HFF-Myc (cell line): Measurements from ENCODE around the gene GORASP1.

Source experiments
- DNase-seq: peaks from one replicate; pipeline ENCODE4 v3.0.0-alpha.2; 2011; ENCODE audit warnings: low read depth; ENCODE audit errors: extremely low read depth
- H3K4me3 ChIP-seq: replicated peaks from 2 replicates; pipeline ENCODE4 v1.5.1; 2011; ENCODE audit warnings: low read depth, mild to moderate bottlenecking, control low read depth, low read length
- TF ChIP-seq, protein P1 (sequence below): IDR thresholded peaks from 2 replicates; pipeline ENCODE4 v1.5.1; 2012; ENCODE audit warnings: mild to moderate bottlenecking, low read depth, low read length, control low read depth; ENCODE audit errors: missing control alignments

GORASP1 gene

DNA sequence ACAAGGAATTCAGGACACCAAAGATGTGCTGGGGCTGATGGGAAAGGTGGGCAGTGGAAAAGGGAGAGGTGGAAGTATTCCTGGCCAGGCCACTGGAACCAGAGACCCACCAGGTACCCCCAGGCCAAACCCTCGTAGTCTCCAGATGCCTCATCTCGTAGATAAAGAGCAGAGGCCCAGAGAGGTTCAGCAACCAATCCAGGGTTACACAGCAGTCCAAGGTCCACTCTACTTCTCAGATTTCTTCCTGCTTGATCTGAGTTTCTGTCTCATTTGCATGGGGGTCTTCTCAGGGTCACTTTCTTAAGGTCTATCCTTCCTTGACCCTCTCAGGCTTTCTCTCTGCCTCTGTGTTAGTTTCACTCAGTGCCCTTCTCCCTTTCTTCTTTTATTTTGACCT is 5.1 kb upstream of the GORASP1 start:
- TF ChIP-seq, protein P1, sequence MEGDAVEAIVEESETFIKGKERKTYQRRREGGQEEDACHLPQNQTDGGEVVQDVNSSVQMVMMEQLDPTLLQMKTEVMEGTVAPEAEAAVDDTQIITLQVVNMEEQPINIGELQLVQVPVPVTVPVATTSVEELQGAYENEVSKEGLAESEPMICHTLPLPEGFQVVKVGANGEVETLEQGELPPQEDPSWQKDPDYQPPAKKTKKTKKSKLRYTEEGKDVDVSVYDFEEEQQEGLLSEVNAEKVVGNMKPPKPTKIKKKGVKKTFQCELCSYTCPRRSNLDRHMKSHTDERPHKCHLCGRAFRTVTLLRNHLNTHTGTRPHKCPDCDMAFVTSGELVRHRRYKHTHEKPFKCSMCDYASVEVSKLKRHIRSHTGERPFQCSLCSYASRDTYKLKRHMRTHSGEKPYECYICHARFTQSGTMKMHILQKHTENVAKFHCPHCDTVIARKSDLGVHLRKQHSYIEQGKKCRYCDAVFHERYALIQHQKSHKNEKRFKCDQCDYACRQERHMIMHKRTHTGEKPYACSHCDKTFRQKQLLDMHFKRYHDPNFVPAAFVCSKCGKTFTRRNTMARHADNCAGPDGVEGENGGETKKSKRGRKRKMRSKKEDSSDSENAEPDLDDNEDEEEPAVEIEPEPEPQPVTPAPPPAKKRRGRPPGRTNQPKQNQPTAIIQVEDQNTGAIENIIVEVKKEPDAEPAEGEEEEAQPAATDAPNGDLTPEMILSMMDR, result no peak
- no peak for DNase-seq
- H3K4me3 ChIP-seq, result no peak overlapping the region

DNA sequence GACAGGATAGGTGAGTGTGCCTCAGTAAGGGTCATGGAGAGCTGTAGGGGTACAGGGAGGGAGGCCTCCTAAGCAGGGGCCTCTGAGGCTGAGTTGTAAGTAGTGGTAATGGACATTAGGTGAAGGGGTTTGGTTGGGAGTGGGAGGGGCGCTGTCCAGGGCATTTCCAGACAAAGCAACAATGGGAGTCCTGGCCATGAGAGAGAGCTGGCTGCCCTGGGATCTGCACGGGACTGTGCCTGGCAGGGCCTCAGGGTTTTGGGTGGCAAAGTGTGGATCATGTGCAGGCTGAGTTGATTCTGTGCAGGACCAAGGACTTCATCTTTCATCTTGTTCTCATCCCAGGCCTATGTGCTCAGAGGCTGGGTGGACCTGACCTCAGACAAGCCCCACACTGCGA is 4.7 kb upstream of the GORASP1 start:
- TF ChIP-seq, protein P1, result no peak
- H3K4me3 ChIP-seq, result no peak overlapping the region
- DNase-seq, result no peak

DNA sequence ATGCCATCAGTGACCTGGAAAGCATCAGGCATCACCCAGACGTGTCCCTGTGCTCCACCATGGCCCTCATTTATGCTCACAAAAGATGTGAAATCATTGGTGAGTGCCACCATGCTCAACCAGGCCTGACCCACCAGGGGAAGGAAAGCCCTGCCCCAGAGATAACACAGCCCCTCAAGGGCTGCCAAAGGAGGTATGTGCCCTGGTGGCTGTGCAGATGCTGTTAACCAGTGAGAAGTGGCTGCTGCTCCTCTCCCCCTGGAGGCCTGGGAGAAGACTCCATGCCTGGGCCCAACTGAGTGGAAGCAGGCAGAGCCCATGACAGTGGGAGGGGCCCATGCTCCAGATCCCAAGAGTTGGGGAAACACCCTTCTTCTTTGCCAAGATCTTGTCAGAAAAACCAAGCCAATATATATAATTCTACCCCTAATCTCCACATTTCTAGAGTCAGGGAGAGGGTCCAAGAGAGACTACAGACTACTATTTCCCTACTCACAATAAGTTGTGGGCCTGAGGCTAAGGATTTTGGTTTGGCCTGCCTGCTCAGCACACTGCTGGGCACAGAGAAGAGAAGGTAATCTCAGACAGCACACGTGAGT is 2.7 kb upstream of the GORASP1 start:
- TF ChIP-seq, protein P1, result no peak

DNA sequence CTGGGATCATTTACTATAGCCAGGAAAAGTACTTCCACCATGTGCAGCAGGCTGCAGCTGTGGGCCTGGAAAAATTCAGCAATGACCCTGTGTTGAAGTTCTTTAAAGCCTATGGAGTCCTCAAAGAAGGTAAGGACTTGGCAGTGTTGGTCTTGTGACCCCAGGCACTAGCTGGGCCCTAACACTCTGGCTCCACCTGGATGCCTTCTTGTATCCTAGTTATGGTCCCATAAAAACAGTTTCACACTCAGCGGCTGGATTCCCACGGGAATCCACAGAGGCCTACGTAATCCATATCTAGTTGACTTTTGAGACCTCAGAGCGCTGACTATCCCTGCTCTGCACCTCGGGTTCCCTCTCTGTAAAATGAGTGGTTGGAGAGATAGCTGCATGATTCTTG is 1.7 kb upstream of the GORASP1 start:
- H3K4me3 ChIP-seq, result no peak overlapping the region
- TF ChIP-seq, protein P1, result no peak
- no peak for DNase-seq

More for the DNA sequence above, 2.7 kb upstream of the GORASP1 start:
- no peak for DNase-seq
- H3K4me3 ChIP-seq, result no peak overlapping the region

DNA sequence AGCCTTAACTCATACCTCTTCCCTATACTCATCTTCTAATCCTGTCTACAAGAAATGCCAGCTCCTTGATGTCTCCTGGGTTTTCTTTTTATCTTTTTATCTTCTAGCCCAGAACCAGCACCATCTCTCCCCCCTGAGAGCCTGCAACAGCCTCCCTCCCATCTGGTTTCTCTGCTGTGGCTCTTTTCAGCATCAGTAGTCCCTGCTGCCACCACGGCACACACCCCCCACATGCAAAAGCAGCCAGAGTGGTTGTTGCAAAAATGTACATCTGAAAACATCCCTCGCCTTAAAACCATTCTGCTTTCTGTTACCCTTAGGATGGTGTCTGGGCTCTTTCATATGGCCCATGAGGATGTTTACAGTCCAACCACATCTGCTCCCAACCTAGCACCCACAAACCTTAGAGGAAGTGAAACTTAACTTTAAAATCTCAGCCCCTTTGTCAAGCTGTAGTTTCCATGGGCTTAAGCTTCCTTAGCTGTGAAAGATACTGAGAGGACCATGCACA is 828 bp upstream of the GORASP1 start:
- TF ChIP-seq, protein P1, result no peak
- H3K4me3 ChIP-seq, result peak overlapping the region; percentile 93
- no peak for DNase-seq

DNA sequence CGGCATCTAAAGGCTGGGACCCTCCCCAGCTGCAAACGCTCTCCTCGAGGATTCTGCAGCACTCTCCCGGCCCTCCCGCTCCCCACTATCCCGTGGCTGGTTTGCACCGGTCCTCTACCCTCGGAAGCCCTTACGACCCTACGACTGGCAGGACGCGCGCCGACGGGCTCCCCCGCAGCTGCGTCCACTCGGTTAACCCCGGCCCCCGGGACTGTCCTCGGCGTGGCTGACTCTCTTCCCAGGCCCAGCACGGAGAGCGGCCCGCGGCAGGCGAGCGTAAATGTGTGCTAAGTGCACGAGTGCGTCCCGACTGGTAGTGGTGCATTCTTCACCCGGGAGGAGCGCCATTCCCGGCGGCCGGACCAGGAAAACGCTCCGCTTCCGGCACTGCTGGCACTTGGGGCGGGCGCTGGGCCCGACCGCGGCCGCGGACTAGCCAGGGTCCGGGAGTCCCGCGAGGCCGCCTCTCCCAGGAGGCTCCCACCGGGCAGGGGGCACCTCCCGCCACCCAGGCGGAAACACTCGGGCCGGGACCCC is 508 bp downstream of the GORASP1 start:
- peak overlapping the region; percentile 93 for H3K4me3 ChIP-seq
- DNase-seq, result no peak
- TF ChIP-seq, protein P1, result no peak
